ENCODE measurements around the gene SDSL. TPM values are rescaled to one million over a fixed set of nuclear protein-coding genes. Genes with fewer than 3 reads are reported as not detected.

The SDSL gene
- polyA plus RNA-seq, 4 donors: 5.4 to 13.3 (median 11.7) TPM

GRCh38 chr12:113396200-113396599 is 26.0 kb upstream of the SDSL start:
- no peak for DNase-seq (ENCODE audit: low read depth in 4 of 4, low spot score in 3 of 4)

- no peak for DNase-seq (ENCODE audit: low read depth in 4 of 4, low spot score in 3 of 4)
Measured at GRCh38 chr12:113396828-113397496, 25.2 kb upstream of the SDSL start.

GRCh38 chr12:113397497-113398197 is 24.5 kb upstream of the SDSL start:
- DNase-seq (ENCODE audit: low read depth in 4 of 4, low spot score in 3 of 4): no peak

GRCh38 chr12:113398346-113399290 is 23.6 kb upstream of the SDSL start:
- no peak for DNase-seq (ENCODE audit: low read depth in 4 of 4, low spot score in 3 of 4)

- no peak for DNase-seq (ENCODE audit: low read depth in 4 of 4, low spot score in 3 of 4)
Measured at GRCh38 chr12:113399490-113399889, 22.7 kb upstream of the SDSL start.

- DNase-seq (ENCODE audit: low read depth in 4 of 4, low spot score in 3 of 4): no peak
Measured at GRCh38 chr12:113400362-113400761, 21.8 kb upstream of the SDSL start.

- DNase-seq (ENCODE audit: low read depth in 4 of 4, low spot score in 3 of 4): no peak
Measured at GRCh38 chr12:113401066-113402000, 20.8 kb upstream of the SDSL start.

- no peak for DNase-seq (ENCODE audit: low read depth in 4 of 4, low spot score in 3 of 4)
Measured at GRCh38 chr12:113402586-113403260, 19.5 kb upstream of the SDSL start.

- DNase-seq (ENCODE audit: low read depth in 4 of 4, low spot score in 3 of 4): no peak
Measured at GRCh38 chr12:113403435-113404415, 18.5 kb upstream of the SDSL start, which contains the start of gene SDS. SDS (minus strand) TSS chr12:113403887; CDS start chr12:113399708, 4,179 bp downstream.

- DNase-seq (ENCODE audit: low read depth in 4 of 4, low spot score in 3 of 4): no peak
Measured at GRCh38 chr12:113405694-113406093, 16.5 kb upstream of the SDSL start.

GRCh38 chr12:113407931-113408600 is 14.1 kb upstream of the SDSL start:
- DNase-seq (ENCODE audit: low read depth in 4 of 4, low spot score in 3 of 4): no peak

GRCh38 chr12:113408756-113409298 is 13.4 kb upstream of the SDSL start:
- DNase-seq (ENCODE audit: low read depth in 4 of 4, low spot score in 3 of 4): no peak

GRCh38 chr12:113409462-113410124 is 12.6 kb upstream of the SDSL start:
- DNase-seq (ENCODE audit: low read depth in 4 of 4, low spot score in 3 of 4): no peak

GRCh38 chr12:113413488-113413939 is 8.7 kb upstream of the SDSL start:
- no peak for DNase-seq (ENCODE audit: low read depth in 4 of 4, low spot score in 3 of 4)

GRCh38 chr12:113414519-113415038 is 7.6 kb upstream of the SDSL start:
- DNase-seq (ENCODE audit: low read depth in 4 of 4, low spot score in 3 of 4): no peak

- DNase-seq (ENCODE audit: low read depth in 4 of 4, low spot score in 3 of 4): no peak
Measured at GRCh38 chr12:113416091-113416754, 6.0 kb upstream of the SDSL start.
